ENCODE results near the gene PVALEF.
"Not testable (repeated sequence)": the region's sequence is repeated elsewhere in the genome, so short reads cannot be mapped to it uniquely, and the experiment has no call there.

The PVALEF gene

GRCh38 chr17:81221842-81222619 is 56.7 kb downstream of the PVALEF start:
- Histone ChIP-seq H3K4me2 (peak overlapping the region; percentile 100), H3K27me3 (no peaks in the 10 kb centered on the region), H3K4me3 (peak overlapping the region; percentile 97), H3K4me1 (peaks cover 25% of the 10 kb centered on the region), H3K9ac (peak overlapping the region; percentile 88), H4K20me1 (peaks cover 25% of the 10 kb centered on the region), H3K36me3 (peaks cover 31% of the 10 kb centered on the region), H3K9me3 (peaks cover under 1% of the 10 kb centered on the region; the same call in 1 of the 2 replicates), H3K27ac (peak overlapping the region; percentile 79)
- no peak for TF ChIP-seq Cebpa-rat (IDR thresholded peaks at IDR 0.05)

- Histone ChIP-seq H3K27me3 (no peaks in the 10 kb centered on the region), H3K9me3 (peaks cover 4% of the 10 kb centered on the region; the same call in 1 of the 2 replicates), H3K4me1 (peaks cover 25% of the 10 kb centered on the region), H3K4me3 (peak overlapping the region; percentile 97), H3K27ac (peak overlapping the region; percentile 79), H3K4me2 (peak overlapping the region; percentile 100), H3K36me3 (peaks cover 26% of the 10 kb centered on the region), H3K9ac (peak overlapping the region; percentile 88), H4K20me1 (peaks cover 25% of the 10 kb centered on the region)
- TF ChIP-seq Cebpa-rat (IDR thresholded peaks at IDR 0.05) = no peak
These were observed 57.3 kb downstream of the PVALEF start for GRCh38 chr17:81222620-81222905.

GRCh38 chr17:81222906-81223761 is 57.8 kb downstream of the PVALEF start, which contains the start of gene CEP131:
Gene CEP131 (minus strand): TSS chr17:81222965. CDS start chr17:81220056, 2,909 bp downstream.
- Histone ChIP-seq H3K9me3 (peaks cover 4% of the 10 kb centered on the region; the same call in 1 of the 2 replicates), H3K4me2 (peak within 1 kb of the TSS; percentile 100), H3K36me3 (peaks cover 24% of the 10 kb centered on the region), H3K4me3 (peak within 1 kb of the TSS; percentile 97), H4K20me1 (peaks cover 25% of the 10 kb centered on the region), H3K27ac (peak within 1 kb of the TSS; percentile 79), H3K9ac (peak within 1 kb of the TSS; percentile 88), H3K4me1 (peaks cover 25% of the 10 kb centered on the region), H3K27me3 (no peaks in the 10 kb centered on the region)
- TF ChIP-seq Cebpa-rat (IDR thresholded peaks at IDR 0.05) = no peak

GRCh38 chr17:81223762-81224130 is 58.4 kb downstream of the PVALEF start:
- H3K4me3 ChIP-seq = peak overlapping the region; percentile 57
- H3K4me1 ChIP-seq = peaks cover 25% of the 10 kb centered on the region
- H3K9me3 ChIP-seq = peaks cover 4% of the 10 kb centered on the region; the same call in 1 of the 2 replicates
- no peaks in the 10 kb centered on the region for H3K27me3 ChIP-seq
- H3K9ac ChIP-seq = peak overlapping the region; percentile 69
- peak overlapping the region; percentile 73 for H3K27ac ChIP-seq
- H3K4me2 ChIP-seq = peak overlapping the region; percentile 91
- TF ChIP-seq Cebpa-rat (IDR thresholded peaks at IDR 0.05) = no peak
- H4K20me1 ChIP-seq = peaks cover 25% of the 10 kb centered on the region
- H3K36me3 ChIP-seq = peaks cover 24% of the 10 kb centered on the region

GRCh38 chr17:81227630-81228029 is 62.3 kb downstream of the PVALEF start:
- not testable (repeated sequence) for H4K20me1 ChIP-seq, H3K4me3 ChIP-seq, H3K27me3 ChIP-seq, H3K4me1 ChIP-seq, H3K9me3 ChIP-seq, H3K4me2 ChIP-seq, H3K9ac ChIP-seq, H3K27ac ChIP-seq
- H3K36me3 ChIP-seq = peaks cover 44% of the 10 kb centered on the region

GRCh38 chr17:81228420-81228819 is 63.1 kb downstream of the PVALEF start:
- Histone ChIP-seq H3K36me3 (peaks cover 52% of the 10 kb centered on the region), H3K27me3 (no peaks in the 10 kb centered on the region), H3K4me2 (no peak overlapping the region), H3K27ac (no peak overlapping the region), H4K20me1 (0 out of 2 replicates have a peak, but pooled peaks cover 17% of the 10 kb centered on the region), H3K4me1 (peaks cover 8% of the 10 kb centered on the region), H3K9ac (no peak overlapping the region), H3K4me3 (no peak overlapping the region), H3K9me3 (peaks cover 4% of the 10 kb centered on the region; the same call in 1 of the 2 replicates)
- no peak for TF ChIP-seq Cebpa-rat (IDR thresholded peaks at IDR 0.05)

- peaks cover 1% of the 10 kb centered on the region for H3K4me1 ChIP-seq
- H3K4me2 ChIP-seq = no peak overlapping the region
- no peak for TF ChIP-seq Cebpa-rat (IDR thresholded peaks at IDR 0.05)
- peaks cover 23% of the 10 kb centered on the region for H4K20me1 ChIP-seq
- H3K9ac ChIP-seq = no peak overlapping the region
- H3K27me3 ChIP-seq = no peaks in the 10 kb centered on the region
- peaks cover 4% of the 10 kb centered on the region; the same call in 1 of the 2 replicates for H3K9me3 ChIP-seq
- no peak overlapping the region for H3K4me3 ChIP-seq
- H3K27ac ChIP-seq = no peak overlapping the region
- H3K36me3 ChIP-seq = peaks cover 59% of the 10 kb centered on the region
These were observed 63.7 kb downstream of the PVALEF start for GRCh38 chr17:81228834-81229665.

- H4K20me1 ChIP-seq = peaks cover 28% of the 10 kb centered on the region
- peaks cover 63% of the 10 kb centered on the region for H3K36me3 ChIP-seq
- no peak overlapping the region for H3K4me2 ChIP-seq
- H3K27me3 ChIP-seq = no peaks in the 10 kb centered on the region
- no peaks in the 10 kb centered on the region for H3K4me1 ChIP-seq
- H3K9me3 ChIP-seq = peaks cover 4% of the 10 kb centered on the region; the same call in 1 of the 2 replicates
- no peak overlapping the region for H3K4me3 ChIP-seq
- H3K9ac ChIP-seq = no peak overlapping the region
- no peak overlapping the region for H3K27ac ChIP-seq
- no peak for TF ChIP-seq Cebpa-rat (IDR thresholded peaks at IDR 0.05)
These were observed 64.3 kb downstream of the PVALEF start for GRCh38 chr17:81229666-81229920.

- H3K27me3 ChIP-seq = no peaks in the 10 kb centered on the region
- H4K20me1 ChIP-seq = peaks cover 34% of the 10 kb centered on the region
- H3K9ac ChIP-seq = no peak overlapping the region
- H3K9me3 ChIP-seq = peaks cover 4% of the 10 kb centered on the region; the same call in 1 of the 2 replicates
- no peak overlapping the region for H3K4me2 ChIP-seq
- no peaks in the 10 kb centered on the region for H3K4me1 ChIP-seq
- peaks cover 63% of the 10 kb centered on the region for H3K36me3 ChIP-seq
- no peak overlapping the region for H3K4me3 ChIP-seq
- TF ChIP-seq Cebpa-rat (IDR thresholded peaks at IDR 0.05) = no peak
- no peak overlapping the region for H3K27ac ChIP-seq
These were observed 64.9 kb downstream of the PVALEF start for GRCh38 chr17:81230043-81230820.

Data from BLaER1 (cell line).